GM12878 (cell line): Measurements from ENCODE around the gene ADGRD1. TPM values are rescaled to one million over a fixed set of nuclear protein-coding genes. Genes with fewer than 3 reads are reported as not detected.

Experiments
- ATAC-seq: fragments of 200-7000 bp; cut with Tn5 transposase; 3 replicates; pipeline ENCODE4 v1.9.1; 2020; ENCODE audit warnings: mild to moderate bottlenecking, moderate library complexity
- BruUV-seq: library from RNA; stranded (reverse); fragments of 400-500 nt; replicated peaks from 2 replicates; lab custom pipeline; 2021; lab: Mats Ljungman, UMichigan
- CTCF ChIA-PET: fragments of 300-600 bp; sonication (Branson Sonifier 250); formaldehyde crosslinking; extraction: SDS; loops from one replicate; lab custom pipeline; 2021; ENCODE audit warnings: inconsistent platforms; lab: Yijun Ruan, JAX
- POLR2A ChIA-PET: fragments of 350-600 bp; formaldehyde crosslinking; extraction: SDS; loops from one replicate; lab custom pipeline; 2021; ENCODE audit warnings: inconsistent platforms; lab: Charles Lee
- RAD21 ChIA-PET: fragments of 300-600 bp; sonication (Branson Sonifier 250); formaldehyde crosslinking; loops from one replicate; lab custom pipeline; 2023; ENCODE audit warnings: antibody characterized with exemption; ENCODE audit not compliant: unreplicated experiment; lab: Charles Lee
- SMC1A ChIA-PET: fragments of 300-600 bp; sonication (Branson Sonifier 250); formaldehyde crosslinking; loops from one replicate; lab custom pipeline; 2023; ENCODE audit not compliant: unreplicated experiment, uncharacterized antibody; lab: Charles Lee
- DNase-seq: peaks from one replicate; pipeline ENCODE4 v3.0.0-alpha.2; 2011; ENCODE audit warnings: low read depth, low spot score
- FAIRE-seq: peaks from 3 replicates; lab custom pipeline; 2011; peaks lifted over from hg19 to GRCh38; lab: Jason Lieb, UNC
- H2AFZ ChIP-seq: 2 replicates; pipeline ENCODE4 v1.6.0; 2011; ENCODE audit warnings: low read depth, low read length, control low read depth; ENCODE audit not compliant: control insufficient read depth
- H3K27ac ChIP-seq: 2 replicates; pipeline ENCODE4 v1.5.1; 2011; ENCODE audit warnings: control low read depth; ENCODE audit not compliant: control insufficient read depth, insufficient read depth
- H3K27me3 ChIP-seq, 2 experiments: replicated peaks in 1 of 2; 2 replicates each; pipeline versions ENCODE4 v1.6.0 to v1.6.1; 2011; ENCODE audit warnings: low read length in 1 of 2; ENCODE audit not compliant: control insufficient read depth in 2 of 2, insufficient read depth in 2 of 2
- H3K36me3 ChIP-seq, 2 experiments: 2 replicates each; pipeline ENCODE4 v1.5.1; 2011; ENCODE audit warnings: low read length in 1 of 2; ENCODE audit not compliant: control insufficient read depth in 2 of 2, insufficient read depth in 2 of 2
- H3K4me1 ChIP-seq: 2 replicates; pipeline ENCODE4 v1.6.1; 2011; ENCODE audit warnings: mild to moderate bottlenecking, low read length, moderate library complexity, mixed read lengths; ENCODE audit not compliant: control insufficient read depth, insufficient read depth
- H3K4me2 ChIP-seq: 2 replicates; pipeline ENCODE4 v1.6.0; 2011; ENCODE audit warnings: control low read depth; ENCODE audit not compliant: control insufficient read depth, insufficient read depth
- H3K4me3 ChIP-seq: fragments of 200-600 bp; sonication (generic); 2 replicates; pipeline ENCODE4 v1.5.1; 2016
- H3K79me2 ChIP-seq: 2 replicates; pipeline ENCODE4 v1.6.0; 2011; ENCODE audit warnings: low read length; ENCODE audit not compliant: control insufficient read depth, insufficient read depth
- H3K9ac ChIP-seq: 2 replicates; pipeline ENCODE4 v1.8.0; 2011; ENCODE audit warnings: low read length, control low read depth, mixed read lengths; ENCODE audit not compliant: control insufficient read depth, insufficient read depth
- H3K9me3 ChIP-seq: replicated peaks from 3 replicates; pipeline ENCODE4 v1.5.1; 2011; ENCODE audit warnings: mild to moderate bottlenecking, low read length; ENCODE audit not compliant: control insufficient read depth, insufficient read depth
- H4K20me1 ChIP-seq: 2 replicates; pipeline ENCODE4 v1.6.0; 2011; ENCODE audit not compliant: control insufficient read depth, insufficient read depth
- CBX5 ChIP-seq: sonication (generic); IDR thresholded peaks from 2 replicates; pipeline ENCODE4 v1.6.1; 2016; ENCODE audit warnings: low read depth, moderate library complexity, mild to moderate bottlenecking, inconsistent platforms
- CREB1 ChIP-seq: IDR thresholded peaks from 2 replicates; pipeline ENCODE4 v1.6.1; 2012; ENCODE audit warnings: low read depth, mild to moderate bottlenecking, inconsistent platforms
- E2F8 ChIP-seq: fragments of 450-650 bp; IDR thresholded peaks from 2 replicates; pipeline ENCODE4 v1.6.1; 2018; ENCODE audit warnings: mild to moderate bottlenecking, low read depth, moderate library complexity; ENCODE audit not compliant: partially characterized antibody
- EZH2 ChIP-seq: IDR thresholded peaks from 2 replicates; pipeline ENCODE4 v1.6.1; 2012; ENCODE audit warnings: low read depth, mild to moderate bottlenecking, control low read depth, inconsistent platforms, low read length, borderline replicate concordance; ENCODE audit not compliant: control insufficient read depth
- HCFC1 ChIP-seq: fragments of 150-350 bp; IDR thresholded peaks from 2 replicates; pipeline ENCODE4 v1.6.1; 2014; ENCODE audit warnings: low read length
- LARP7 ChIP-seq: fragments of 450-650 bp; IDR thresholded peaks from 2 replicates; pipeline ENCODE4 v1.6.1; 2017; ENCODE audit warnings: mild to moderate bottlenecking
- TCF3 ChIP-seq: IDR thresholded peaks from 2 replicates; pipeline ENCODE4 v1.6.1; 2012; ENCODE audit warnings: low read depth, mild to moderate bottlenecking, low read length, borderline replicate concordance; ENCODE audit not compliant: insufficient read depth
- YY1 ChIP-seq: IDR thresholded peaks from 2 replicates; pipeline ENCODE4 v1.6.1; 2011; ENCODE audit warnings: low read depth, mild to moderate bottlenecking, low read length
- ZBTB33 ChIP-seq: fragments of 450-650 bp; IDR thresholded peaks from 2 replicates; pipeline ENCODE4 v1.6.1; 2017; ENCODE audit warnings: mild to moderate bottlenecking
- ZNF622 ChIP-seq: fragments of 450-650 bp; IDR thresholded peaks from 2 replicates; pipeline ENCODE4 v1.6.1; 2017; ENCODE audit warnings: mild to moderate bottlenecking, inconsistent platforms
- WGBS: methylation state at CpG from one replicate; pipeline ENCODE4 v1.1.6; 2016; ENCODE audit warnings: low lambda C conversion rate; ENCODE audit not compliant: insufficient replicate concordance, insufficient coverage; ENCODE audit errors: missing lambda C conversion rate; 5-methylcytosine and 5-hydroxymethylcytosine counted together
- in situ Hi-C: fragments of 300-500 bp; cut with MboI; formaldehyde crosslinking; loops from 9 replicates; pipeline ENCODE4 v1.14.3; 2018; ENCODE audit warnings: mixed read lengths
- intact Hi-C: fragments of 100-400 bp; cut with micrococcal nuclease; formaldehyde crosslinking; loops from one replicate; pipeline ENCODE4 v1.14.2; 2022; ENCODE audit not compliant: unreplicated experiment
- polyA plus RNA-seq, 11 experiments: library from polyadenylated mRNA; depleted of rRNA in 4 of 11; unstranded in 6 of 11; stranded (reverse) in 5 of 11; fragments of >200 nt; fragmentation: Nextera tagmentation in 4 of 11; fragmentation: Illumina TruSeq in 1 of 11; extraction: Ambion mirVana in 4 of 11; extraction: Trizol in 1 of 11; gene quantifications; 1 replicate in 1 of 11; 2 replicates in 10 of 11; pipeline versions ENCODE4 v1.2.1 to v1.2.3, GENCODE V29; 2011 to 2016; ENCODE audit warnings: inconsistent platforms in 2 of 11, missing spikeins in 2 of 11, low read depth in 1 of 11
- total RNA-seq, 4 experiments: library from RNA; depleted of rRNA in 3 of 4; stranded (reverse); fragments of >200 nt in 3 of 4; fragmentation: Illumina TruSeq in 1 of 4; extraction: Trizol in 1 of 4; gene quantifications; 2 replicates each; pipeline versions ENCODE4 v1.2.1 to v1.2.3, GENCODE V29; 2013 to 2021
- TF ChIP-seq, protein P1 (sequence below): fragments of 450-650 bp; formaldehyde crosslinking; IDR thresholded peaks from 2 replicates; pipeline ENCODE4 v1.5.0; 2022; ENCODE audit warnings: mild to moderate bottlenecking, missing genetic modification characterization
- TF ChIP-seq, protein P2 (sequence below): IDR thresholded peaks from 2 replicates; pipeline ENCODE4 v1.6.1; 2012; ENCODE audit warnings: mild to moderate bottlenecking, low read depth, low read length

Gene ADGRD1
- total and polyA plus RNA-seq, 10 of the 15 experiments (the other 5 are each of a cell fraction or from before 2014, with no cell fraction given) = 0.15 to 12.7 (median 1.2) TPM

DNA sequence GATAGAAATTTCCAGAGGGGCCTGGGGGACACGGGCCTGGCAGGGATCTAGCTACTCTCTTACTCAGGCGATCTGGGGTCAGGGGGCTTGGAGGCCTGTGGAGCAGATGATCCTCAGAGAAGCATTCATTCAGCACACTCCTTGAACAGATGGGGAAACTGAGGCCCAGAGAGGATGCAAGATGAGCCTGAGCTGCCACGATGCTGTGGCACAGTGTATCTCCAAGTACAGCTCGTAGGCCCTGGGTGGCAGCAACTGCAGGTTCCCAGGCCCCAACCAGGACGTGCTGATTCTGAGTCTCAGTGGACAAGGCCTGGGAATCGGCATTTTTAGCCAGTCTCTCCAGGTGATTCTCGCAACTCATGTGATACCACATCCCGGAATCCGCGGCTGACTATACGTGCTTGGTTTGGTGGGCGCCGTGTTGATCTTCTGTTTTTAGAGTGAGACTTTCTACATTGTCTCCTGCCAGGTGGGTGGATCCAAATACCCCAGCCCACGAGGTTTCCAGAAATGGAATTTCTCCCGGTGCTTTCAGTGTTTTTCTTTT lies 22.5 kb downstream of the ADGRD1 start:
- ChIA-PET RAD21 (interaction anchor here (0.9 kb wide), 1 partner anchor 26 kb away, joined by 4 read pairs; no protein-coding TSS in a partner anchor), SMC1A (interaction anchor here (0.6 to 1.4 kb wide), 2 partner anchors 8 to 127 kb away, joined by 3 read pairs; no protein-coding TSS in a partner anchor), CTCF (no interaction called here), POLR2A (no interaction called here)
- DNase-seq (no peak), FAIRE-seq (no peak), ATAC-seq (no peak)
- Histone ChIP-seq H3K27ac (no peak overlapping the region), H3K4me1 (peaks cover 15% of the 10 kb centered on the region), H2AFZ (no peak overlapping the region), H3K4me2 (no peak overlapping the region), H3K79me2 (no peaks in the 10 kb centered on the region), H3K36me3 (no peaks in the 10 kb centered on the region), H3K27me3 (no peaks in the 10 kb centered on the region), H3K9me3 (no peaks in the 10 kb centered on the region), H3K4me3 (no peak overlapping the region), H4K20me1 (no peaks in the 10 kb centered on the region), H3K9ac (no peak overlapping the region)
- WGBS = 78% methylated on average over 15 of the region's 15 CpGs
- intact Hi-C loops = no loop called here
- BruUV-seq = no TSS peak
- in situ Hi-C loops = no loop called here
- TF ChIP-seq ZNF622 = no peak
- no peak for TF ChIP-seq E2F8
- no peak for TF ChIP-seq LARP7
- TF ChIP-seq ZBTB33 = no peak
- TF ChIP-seq CBX5 = no peak
- no peak for TF ChIP-seq CREB1
- TF ChIP-seq YY1 = no peak
- TF ChIP-seq, protein P1, sequence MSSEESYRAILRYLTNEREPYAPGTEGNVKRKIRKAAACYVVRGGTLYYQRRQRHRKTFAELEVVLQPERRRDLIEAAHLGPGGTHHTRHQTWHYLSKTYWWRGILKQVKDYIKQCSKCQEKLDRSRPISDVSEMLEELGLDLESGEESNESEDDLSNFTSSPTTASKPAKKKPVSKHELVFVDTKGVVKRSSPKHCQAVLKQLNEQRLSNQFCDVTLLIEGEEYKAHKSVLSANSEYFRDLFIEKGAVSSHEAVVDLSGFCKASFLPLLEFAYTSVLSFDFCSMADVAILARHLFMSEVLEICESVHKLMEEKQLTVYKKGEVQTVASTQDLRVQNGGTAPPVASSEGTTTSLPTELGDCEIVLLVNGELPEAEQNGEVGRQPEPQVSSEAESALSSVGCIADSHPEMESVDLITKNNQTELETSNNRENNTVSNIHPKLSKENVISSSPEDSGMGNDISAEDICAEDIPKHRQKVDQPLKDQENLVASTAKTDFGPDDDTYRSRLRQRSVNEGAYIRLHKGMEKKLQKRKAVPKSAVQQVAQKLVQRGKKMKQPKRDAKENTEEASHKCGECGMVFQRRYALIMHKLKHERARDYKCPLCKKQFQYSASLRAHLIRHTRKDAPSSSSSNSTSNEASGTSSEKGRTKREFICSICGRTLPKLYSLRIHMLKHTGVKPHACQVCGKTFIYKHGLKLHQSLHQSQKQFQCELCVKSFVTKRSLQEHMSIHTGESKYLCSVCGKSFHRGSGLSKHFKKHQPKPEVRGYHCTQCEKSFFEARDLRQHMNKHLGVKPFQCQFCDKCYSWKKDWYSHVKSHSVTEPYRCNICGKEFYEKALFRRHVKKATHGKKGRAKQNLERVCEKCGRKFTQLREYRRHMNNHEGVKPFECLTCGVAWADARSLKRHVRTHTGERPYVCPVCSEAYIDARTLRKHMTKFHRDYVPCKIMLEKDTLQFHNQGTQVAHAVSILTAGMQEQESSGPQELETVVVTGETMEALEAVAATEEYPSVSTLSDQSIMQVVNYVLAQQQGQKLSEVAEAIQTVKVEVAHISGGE (CRISPR knock-in tag) = no peak
- TF ChIP-seq TCF3 = no peak
- no peak for TF ChIP-seq EZH2
- TF ChIP-seq, protein P2, sequence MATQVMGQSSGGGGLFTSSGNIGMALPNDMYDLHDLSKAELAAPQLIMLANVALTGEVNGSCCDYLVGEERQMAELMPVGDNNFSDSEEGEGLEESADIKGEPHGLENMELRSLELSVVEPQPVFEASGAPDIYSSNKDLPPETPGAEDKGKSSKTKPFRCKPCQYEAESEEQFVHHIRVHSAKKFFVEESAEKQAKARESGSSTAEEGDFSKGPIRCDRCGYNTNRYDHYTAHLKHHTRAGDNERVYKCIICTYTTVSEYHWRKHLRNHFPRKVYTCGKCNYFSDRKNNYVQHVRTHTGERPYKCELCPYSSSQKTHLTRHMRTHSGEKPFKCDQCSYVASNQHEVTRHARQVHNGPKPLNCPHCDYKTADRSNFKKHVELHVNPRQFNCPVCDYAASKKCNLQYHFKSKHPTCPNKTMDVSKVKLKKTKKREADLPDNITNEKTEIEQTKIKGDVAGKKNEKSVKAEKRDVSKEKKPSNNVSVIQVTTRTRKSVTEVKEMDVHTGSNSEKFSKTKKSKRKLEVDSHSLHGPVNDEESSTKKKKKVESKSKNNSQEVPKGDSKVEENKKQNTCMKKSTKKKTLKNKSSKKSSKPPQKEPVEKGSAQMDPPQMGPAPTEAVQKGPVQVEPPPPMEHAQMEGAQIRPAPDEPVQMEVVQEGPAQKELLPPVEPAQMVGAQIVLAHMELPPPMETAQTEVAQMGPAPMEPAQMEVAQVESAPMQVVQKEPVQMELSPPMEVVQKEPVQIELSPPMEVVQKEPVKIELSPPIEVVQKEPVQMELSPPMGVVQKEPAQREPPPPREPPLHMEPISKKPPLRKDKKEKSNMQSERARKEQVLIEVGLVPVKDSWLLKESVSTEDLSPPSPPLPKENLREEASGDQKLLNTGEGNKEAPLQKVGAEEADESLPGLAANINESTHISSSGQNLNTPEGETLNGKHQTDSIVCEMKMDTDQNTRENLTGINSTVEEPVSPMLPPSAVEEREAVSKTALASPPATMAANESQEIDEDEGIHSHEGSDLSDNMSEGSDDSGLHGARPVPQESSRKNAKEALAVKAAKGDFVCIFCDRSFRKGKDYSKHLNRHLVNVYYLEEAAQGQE = no peak
- TF ChIP-seq HCFC1 = no peak
